ENCODE data around the gene KIF3B.

DNA sequence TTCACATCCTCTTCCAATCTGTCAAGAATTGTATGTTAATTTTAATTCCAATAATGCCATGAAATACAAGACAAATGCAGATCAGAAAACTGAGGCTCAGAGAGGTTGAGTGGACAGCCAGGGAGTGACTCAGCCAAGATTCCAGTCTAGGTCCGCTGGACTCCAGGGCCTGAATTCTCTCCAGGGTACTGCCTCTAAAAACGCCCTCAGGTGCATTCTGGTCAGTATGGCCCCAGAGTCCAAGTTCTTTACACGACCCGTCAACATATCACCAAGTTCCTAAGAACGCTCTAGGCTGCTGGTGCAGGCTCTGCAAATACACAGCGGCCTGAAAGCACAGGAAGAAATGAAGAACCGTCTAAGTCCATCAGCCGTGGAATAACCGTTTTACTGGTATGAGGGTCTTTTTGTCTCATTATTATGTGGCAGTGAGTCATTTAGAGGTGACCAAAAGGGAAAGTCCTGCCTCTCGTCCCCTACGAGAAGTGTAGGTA is 80.0 kb downstream of the KIF3B start:
- TF ChIP-seq CTCF (CRISPR knock-in tag; IDR thresholded peaks at IDR 0.05), result no peak
- no peak; a peak in 1 of 4 replicates for TF ChIP-seq POLR2A (IDR thresholded peaks at IDR 0.05; ENCODE audit: insufficient read depth in 1 of 2, low read depth in 2 of 2, low read length in 2 of 2)
- TF ChIP-seq, protein P1, sequence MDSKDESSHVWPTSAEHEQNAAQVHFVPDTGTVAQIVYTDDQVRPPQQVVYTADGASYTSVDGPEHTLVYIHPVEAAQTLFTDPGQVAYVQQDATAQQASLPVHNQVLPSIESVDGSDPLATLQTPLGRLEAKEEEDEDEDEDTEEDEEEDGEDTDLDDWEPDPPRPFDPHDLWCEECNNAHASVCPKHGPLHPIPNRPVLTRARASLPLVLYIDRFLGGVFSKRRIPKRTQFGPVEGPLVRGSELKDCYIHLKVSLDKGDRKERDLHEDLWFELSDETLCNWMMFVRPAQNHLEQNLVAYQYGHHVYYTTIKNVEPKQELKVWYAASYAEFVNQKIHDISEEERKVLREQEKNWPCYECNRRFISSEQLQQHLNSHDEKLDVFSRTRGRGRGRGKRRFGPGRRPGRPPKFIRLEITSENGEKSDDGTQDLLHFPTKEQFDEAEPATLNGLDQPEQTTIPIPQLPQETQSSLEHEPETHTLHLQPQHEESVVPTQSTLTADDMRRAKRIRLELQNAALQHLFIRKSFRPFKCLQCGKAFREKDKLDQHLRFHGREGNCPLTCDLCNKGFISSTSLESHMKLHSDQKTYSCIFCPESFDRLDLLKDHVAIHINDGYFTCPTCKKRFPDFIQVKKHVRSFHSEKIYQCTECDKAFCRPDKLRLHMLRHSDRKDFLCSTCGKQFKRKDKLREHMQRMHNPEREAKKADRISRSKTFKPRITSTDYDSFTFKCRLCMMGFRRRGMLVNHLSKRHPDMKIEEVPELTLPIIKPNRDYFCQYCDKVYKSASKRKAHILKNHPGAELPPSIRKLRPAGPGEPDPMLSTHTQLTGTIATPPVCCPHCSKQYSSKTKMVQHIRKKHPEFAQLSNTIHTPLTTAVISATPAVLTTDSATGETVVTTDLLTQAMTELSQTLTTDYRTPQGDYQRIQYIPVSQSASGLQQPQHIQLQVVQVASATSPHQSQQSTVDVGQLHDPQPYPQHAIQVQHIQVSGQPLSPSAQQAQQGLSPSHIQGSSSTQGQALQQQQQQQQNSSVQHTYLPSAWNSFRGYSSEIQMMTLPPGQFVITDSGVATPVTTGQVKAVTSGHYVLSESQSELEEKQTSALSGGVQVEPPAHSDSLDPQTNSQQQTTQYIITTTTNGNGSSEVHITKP (CRISPR knock-in tag; IDR thresholded peaks at IDR 0.05; ENCODE audit: low read depth), result no peak
- no peak for TF ChIP-seq ZNF572 (CRISPR knock-in tag; IDR thresholded peaks at IDR 0.05)
- TF ChIP-seq FOXA1 (IDR thresholded peaks at IDR 0.05), result no peak
- TF ChIP-seq FOXA1 (CRISPR knock-in tag; IDR thresholded peaks at IDR 0.05), result no peak
- no peak for TF ChIP-seq ZNF510 (CRISPR knock-in tag; IDR thresholded peaks at IDR 0.05; ENCODE audit: low read depth)
- TF ChIP-seq EZH2 (conservative IDR thresholded peaks at IDR 0.05; ENCODE audit: low read depth, low read length), result no peak
- TF ChIP-seq TBP (CRISPR knock-in tag; IDR thresholded peaks at IDR 0.05), result no peak; the same call in 1 of the 2 replicates
- no peak for TF ChIP-seq HNRNPK (IDR thresholded peaks at IDR 0.05; ENCODE audit: low read depth, low read length, poor library complexity, severe bottlenecking)
- TF ChIP-seq, protein P2, sequence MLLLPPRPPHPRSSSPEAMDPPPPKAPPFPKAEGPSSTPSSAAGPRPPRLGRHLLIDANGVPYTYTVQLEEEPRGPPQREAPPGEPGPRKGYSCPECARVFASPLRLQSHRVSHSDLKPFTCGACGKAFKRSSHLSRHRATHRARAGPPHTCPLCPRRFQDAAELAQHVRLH (CRISPR knock-in tag; IDR thresholded peaks at IDR 0.05; ENCODE audit: borderline replicate concordance, low read depth), result no peak; the same call in 1 of the 2 replicates
- TF ChIP-seq ARNT (IDR thresholded peaks at IDR 0.05), result no peak
- TF ChIP-seq, protein P3, sequence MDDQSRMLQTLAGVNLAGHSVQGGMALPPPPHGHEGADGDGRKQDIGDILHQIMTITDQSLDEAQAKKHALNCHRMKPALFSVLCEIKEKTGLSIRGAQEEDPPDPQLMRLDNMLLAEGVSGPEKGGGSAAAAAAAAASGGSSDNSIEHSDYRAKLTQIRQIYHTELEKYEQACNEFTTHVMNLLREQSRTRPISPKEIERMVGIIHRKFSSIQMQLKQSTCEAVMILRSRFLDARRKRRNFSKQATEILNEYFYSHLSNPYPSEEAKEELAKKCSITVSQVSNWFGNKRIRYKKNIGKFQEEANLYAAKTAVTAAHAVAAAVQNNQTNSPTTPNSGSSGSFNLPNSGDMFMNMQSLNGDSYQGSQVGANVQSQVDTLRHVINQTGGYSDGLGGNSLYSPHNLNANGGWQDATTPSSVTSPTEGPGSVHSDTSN (CRISPR knock-in tag; IDR thresholded peaks at IDR 0.05; ENCODE audit: borderline replicate concordance), result no peak
